ENCODE measurements around the gene NFIC.
A peak's percentile ranks its signal among the peaks of the same experiment; 100 is the strongest.
"Not testable (repeated sequence)": the region's sequence is repeated elsewhere in the genome, so short reads cannot be mapped to it uniquely, and the experiment has no call there.

The NFIC gene

GRCh38 chr19:3338541-3339181 is 27.7 kb upstream of the NFIC start:
- DNase-seq = no peak

DNA sequence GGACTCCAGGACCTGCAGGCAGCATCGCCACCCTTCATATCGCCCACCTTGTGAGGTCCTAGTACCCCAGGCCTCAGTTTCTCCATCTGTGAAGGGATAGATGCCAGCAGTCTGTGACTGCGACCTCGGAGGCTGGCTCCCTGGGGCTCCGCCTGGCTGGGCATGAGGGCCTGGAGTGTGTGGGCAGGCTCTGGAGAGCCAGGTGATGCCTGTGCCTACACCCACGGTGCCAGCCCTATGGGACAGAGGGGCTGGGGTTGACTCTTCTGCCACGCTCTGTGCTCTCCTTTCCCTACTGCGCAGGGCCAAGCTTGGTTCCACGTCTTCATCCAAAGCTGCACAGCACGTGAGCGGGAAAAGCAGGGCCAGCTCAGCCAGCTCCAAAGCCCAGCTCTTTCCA is 26.0 kb upstream of the NFIC start:
- DNase-seq = no peak

DNA sequence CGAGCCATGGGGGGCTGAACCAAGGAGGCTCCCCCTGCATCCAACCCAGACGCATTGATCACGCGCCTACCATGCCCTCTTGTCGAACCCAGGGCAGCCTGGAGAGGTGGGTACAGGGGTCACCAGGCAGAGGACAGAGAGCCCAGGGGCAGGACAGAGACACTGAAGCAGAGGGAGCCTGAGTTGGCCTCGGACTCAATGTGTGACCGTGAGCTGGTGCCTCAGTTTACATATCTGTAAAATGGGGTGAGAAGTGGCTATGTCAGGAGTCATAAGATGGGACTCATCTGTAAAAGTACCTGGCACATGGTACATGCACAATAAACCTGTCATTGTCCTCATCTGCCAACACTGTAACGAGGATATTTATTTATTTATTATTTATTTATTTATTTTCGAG is 24.1 kb upstream of the NFIC start:
- no peak for DNase-seq

- not testable (repeated sequence) for DNase-seq
Observed at GRCh38 chr19:3342962-3343361, 23.4 kb upstream of the NFIC start.

DNA sequence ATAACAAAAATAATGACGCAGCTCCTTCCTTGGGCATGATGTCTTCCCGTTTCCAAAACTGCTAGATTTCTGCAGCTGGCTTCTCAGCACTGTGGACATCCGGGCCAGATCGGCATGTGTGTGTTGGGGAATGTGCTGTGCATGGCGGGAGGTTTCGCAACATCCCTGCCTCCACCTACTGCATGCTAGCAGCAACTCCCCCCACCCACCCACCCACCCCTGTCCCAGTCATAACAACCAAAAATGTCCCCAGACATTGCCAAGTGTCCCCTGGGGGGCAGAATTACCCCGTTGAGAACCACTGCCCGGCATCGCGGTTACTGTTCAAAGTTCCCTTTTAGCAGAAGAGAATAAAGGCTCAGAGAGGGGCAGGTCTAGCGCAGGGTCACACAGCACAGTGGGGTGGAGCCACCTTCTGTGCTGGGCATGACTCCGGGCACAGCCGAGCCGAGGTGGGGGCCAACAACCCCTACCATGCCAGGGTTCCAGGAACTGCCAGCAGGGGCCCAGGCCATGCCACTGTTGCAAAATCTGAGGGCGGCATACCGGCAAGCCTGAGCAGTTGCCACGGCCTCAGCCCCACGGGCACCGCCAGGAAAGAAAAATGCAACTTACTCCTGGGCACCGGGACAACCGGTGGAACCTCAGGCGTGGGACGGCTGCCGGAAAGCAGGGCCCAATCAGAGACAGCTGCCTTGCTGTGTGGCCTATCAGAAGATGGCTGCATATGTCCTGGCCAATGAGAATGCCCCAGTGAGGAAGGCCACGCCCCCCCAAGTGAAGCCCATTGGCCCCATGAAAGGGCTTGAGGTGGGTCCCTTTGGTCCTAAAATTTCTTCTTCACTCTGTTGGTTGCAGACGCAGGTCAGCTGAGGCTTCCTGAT is 22.5 kb upstream of the NFIC start:
- DNase-seq = no peak

DNA sequence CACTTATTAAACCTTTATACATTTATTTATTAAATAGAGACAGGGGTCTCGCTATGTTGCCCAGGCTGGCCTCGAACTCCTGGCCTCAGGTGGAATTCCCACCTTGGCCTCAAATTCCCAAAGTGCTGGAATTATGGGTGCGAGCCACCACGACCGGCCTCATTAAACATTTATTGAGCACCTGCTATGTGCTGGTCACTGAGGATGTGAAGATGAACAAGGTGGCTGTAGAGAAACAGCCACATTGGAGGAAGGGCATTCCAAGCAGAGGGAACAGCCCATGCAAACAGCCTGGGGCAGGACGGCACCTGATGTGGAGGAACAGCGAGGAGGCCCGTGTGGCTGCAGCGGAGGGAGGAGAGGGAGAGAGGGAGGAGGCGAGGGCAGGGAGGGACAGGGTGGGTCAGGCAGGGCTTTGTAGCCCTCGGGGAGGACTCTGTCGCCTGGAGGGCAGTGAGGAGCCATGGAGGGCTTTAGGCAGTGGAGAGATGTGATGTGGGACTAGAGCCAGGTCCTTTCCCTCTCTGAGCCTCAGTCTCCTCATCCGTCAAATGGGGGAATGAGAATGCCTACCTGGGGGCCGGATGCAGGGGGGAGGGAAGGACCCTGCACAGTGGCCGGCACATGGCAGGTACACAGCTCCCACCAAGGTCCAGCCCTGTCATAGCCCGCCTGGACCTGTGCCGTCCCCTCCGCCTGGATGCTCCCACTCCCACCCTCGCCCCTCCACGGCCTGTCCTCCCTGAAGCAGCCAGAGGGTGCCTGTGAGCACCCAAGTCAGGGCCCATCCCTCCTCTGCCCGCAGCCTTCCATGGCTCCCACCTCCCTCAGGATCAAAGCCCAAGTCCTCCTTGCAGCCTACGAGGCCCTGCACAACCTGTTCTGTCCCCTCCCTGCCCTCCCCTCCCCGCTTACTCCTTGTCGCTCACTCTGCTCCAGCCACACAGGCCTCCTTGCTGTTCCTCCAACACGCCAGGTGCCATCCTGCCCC is 21.5 kb upstream of the NFIC start:
- no peak for DNase-seq

- DNase-seq = no peak
Observed at GRCh38 chr19:3345850-3346460, 20.4 kb upstream of the NFIC start.

- DNase-seq = no peak
Observed at GRCh38 chr19:3346677-3347353, 19.6 kb upstream of the NFIC start.

GRCh38 chr19:3348042-3348441 is 18.3 kb upstream of the NFIC start:
- DNase-seq = no peak

DNA sequence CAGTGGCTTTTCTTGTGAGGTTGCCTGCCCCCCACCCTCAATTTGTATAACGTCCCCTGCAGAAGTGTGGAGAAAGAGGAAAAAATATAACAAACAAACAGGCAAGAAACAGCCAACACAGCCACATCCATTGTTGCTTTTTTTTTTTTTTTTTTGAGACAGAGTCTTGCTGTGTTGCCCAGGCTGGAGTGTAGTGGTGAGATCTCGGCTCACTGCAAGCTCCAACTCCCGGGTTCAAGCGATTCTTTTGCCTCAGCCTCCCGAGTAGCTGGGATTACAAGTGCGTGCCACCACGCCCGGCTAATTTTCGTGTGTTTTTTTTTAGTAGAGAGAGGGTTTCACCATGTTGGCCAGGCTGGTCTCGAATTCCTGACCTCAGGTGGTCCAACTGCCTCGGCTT is 17.9 kb upstream of the NFIC start:
- DNase-seq = not testable (repeated sequence)

GRCh38 chr19:3350014-3350663 is 16.2 kb upstream of the NFIC start:
- no peak for DNase-seq

GRCh38 chr19:3351702-3352447 is 14.5 kb upstream of the NFIC start:
- no peak for DNase-seq

DNA sequence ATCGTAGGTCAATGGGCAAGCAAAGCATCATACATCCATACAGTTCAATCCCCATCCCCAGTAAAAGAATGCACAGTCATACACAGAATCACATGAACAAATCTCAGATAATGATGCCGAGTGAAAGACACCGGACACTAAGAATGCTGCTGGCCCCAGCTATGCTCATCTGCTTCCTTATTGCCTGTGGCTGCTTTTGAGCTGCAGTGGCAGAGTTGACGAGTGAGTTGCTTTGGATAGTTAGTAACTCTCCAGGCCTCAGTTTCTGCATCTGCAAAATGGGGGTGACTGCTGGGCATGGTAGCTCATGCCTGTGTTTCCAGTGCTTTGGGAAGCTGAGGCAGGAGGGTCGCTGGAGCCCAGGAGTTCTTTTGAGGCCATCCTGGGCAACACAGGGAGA is 12.9 kb upstream of the NFIC start:
- DNase-seq = no peak

- DNase-seq = no peak
Observed at GRCh38 chr19:3356805-3357204, 9.6 kb upstream of the NFIC start.

DNA sequence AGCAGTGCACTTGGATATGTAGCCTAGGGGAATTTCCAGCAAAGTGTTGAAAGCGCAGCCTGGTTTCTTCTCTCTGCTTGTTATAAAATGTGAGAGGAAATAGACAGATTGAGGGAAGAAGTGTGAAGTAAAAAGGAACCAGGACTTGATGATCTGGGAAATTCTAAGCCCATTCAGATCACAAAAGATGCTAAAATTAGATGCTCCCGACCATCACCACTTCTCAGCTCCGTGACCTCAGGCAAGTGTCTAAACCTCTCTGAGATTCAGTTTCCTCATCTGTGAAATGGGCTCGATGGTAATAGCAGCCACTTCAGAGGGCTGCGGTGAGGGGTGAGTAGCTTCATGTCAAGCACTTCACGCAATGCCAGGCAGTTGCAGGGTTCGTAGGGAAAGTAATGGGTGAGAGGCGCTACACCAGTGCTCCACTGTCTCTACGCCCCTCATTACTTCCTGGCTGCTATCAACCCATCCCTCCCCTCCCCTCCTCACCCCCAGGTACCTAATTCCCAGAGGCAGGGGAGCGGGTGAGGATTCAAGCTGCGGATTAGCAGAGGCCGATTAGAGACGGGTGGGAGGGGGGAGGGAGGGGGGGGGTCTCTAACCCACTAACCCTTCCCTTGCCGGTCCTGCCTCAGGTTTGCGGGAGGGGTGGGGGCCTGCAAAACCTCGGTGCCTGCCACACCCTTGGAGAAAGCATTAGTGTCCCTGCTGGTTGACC is 9.0 kb upstream of the NFIC start:
- no peak for DNase-seq

GRCh38 chr19:3357992-3358688 is 8.2 kb upstream of the NFIC start:
- DNase-seq = no peak

GRCh38 chr19:3358689-3359014 is 7.7 kb upstream of the NFIC start:
- DNase-seq = no peak

DNA sequence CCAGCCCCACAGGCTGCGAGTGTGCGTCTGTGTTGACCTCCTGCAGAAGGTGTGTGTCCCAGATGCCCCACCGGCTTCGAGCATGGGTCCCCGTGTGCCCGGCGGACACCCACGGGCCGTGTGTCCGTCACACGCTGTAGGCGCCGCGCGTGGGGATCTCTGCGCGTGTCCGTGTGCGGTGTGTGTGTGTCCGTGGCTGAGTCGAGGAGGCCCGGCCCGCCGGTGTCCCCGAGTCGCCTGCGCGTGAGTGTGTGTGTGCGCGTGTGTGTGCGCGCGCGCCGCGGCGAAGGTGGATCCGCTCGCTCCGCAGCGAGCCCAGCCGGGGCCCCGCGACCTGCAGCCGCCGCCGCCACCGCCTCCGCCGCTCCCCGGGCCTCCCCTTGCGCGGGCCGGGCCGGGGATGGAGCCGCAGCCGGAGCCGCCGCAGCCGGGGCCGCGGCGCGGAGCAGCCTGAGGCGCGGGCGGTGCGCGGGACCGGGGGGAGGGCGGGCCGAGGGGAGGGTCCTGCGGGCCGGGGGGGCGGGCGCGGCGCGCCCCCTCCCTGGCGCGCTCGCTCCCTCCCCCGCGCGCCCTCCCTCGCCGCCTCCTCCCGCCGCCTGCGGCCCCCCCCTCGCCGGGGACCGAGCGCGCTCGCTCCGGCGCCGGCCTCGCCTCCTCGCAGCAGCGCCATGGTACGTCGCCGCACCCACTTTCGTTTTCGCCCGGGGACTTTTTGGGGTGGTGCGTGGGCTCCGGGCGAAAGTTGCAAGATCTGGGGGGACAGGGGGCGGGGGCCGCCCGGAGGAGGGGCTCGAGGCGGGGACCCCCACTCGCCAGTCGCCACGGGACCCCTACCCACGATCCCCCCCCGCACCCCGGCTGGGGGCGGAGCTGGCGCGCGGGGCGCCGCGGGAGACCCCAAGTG is 7.1 kb upstream of the NFIC start:
- DNase-seq = peak; percentile 54
